NOMO-1 treated with dmso at 0.1 percent for 144 hours (cell line): ENCODE data around the gene NEURL3.
"Not testable (repeated sequence)": the region's sequence is repeated elsewhere in the genome, so short reads cannot be mapped to it uniquely, and the experiment has no call there.

ENCODE experiments used
- DNase-seq: peaks from one replicate; lab custom pipeline; 2025; ENCODE audit not compliant: unreplicated experiment; lab: John Stamatoyannopoulos, UW

The NEURL3 gene

GRCh38 chr2:96486696-96487095 lies 18.5 kb downstream of the NEURL3 start:
- DNase-seq: no peak

- peak; percentile 58 for DNase-seq
Observed at GRCh38 chr2:96485751-96486651, 19.2 kb downstream of the NEURL3 start.

GRCh38 chr2:96485350-96485749 lies 19.8 kb downstream of the NEURL3 start:
- no peak for DNase-seq

GRCh38 chr2:96484091-96484490 lies 21.1 kb downstream of the NEURL3 start:
- DNase-seq: no peak

GRCh38 chr2:96477458-96477857 lies 27.7 kb downstream of the NEURL3 start:
- no peak for DNase-seq

- DNase-seq: no peak
Observed at GRCh38 chr2:96471772-96472171, 33.4 kb downstream of the NEURL3 start.

GRCh38 chr2:96470636-96471035 lies 34.5 kb downstream of the NEURL3 start:
- DNase-seq: no peak

GRCh38 chr2:96470109-96470508 lies 35.0 kb downstream of the NEURL3 start:
- no peak for DNase-seq

GRCh38 chr2:96468904-96469303 lies 36.3 kb downstream of the NEURL3 start:
- no peak for DNase-seq

GRCh38 chr2:96464651-96465050 lies 40.5 kb downstream of the NEURL3 start:
- no peak for DNase-seq

- no peak for DNase-seq
Observed at GRCh38 chr2:96464061-96464460, 41.1 kb downstream of the NEURL3 start.

GRCh38 chr2:96463119-96463518 lies 42.0 kb downstream of the NEURL3 start:
- no peak for DNase-seq

- not testable (repeated sequence) for DNase-seq
Observed at GRCh38 chr2:96461616-96462015, 43.5 kb downstream of the NEURL3 start.

- DNase-seq: no peak
Observed at GRCh38 chr2:96452053-96452452, 53.1 kb downstream of the NEURL3 start.

GRCh38 chr2:96449637-96450036 lies 55.5 kb downstream of the NEURL3 start:
- DNase-seq: no peak

GRCh38 chr2:96449174-96449573 lies 56.0 kb downstream of the NEURL3 start:
- no peak for DNase-seq

- no peak for DNase-seq
Observed at GRCh38 chr2:96447726-96448125, 57.4 kb downstream of the NEURL3 start.
